Hepatocyte (in vitro differentiated cells): ENCODE data around the gene STAT2. TPM values are rescaled to one million over a fixed set of nuclear protein-coding genes. Genes with fewer than 3 reads are reported as not detected.
"Not testable (repeated sequence)": the region's sequence is repeated elsewhere in the genome, so short reads cannot be mapped to it uniquely, and the experiment has no call there.

Experiments
- DNase-seq: peaks from one replicate; pipeline ENCODE4 v3.0.0-alpha.2; 2016; ENCODE audit warnings: low spot score
- H2AFZ ChIP-seq: fragments of 200-600 bp; sonication (generic); 2 replicates; pipeline ENCODE4 v1.6.0; 2016; ENCODE audit warnings: antibody characterized with exemption, mild to moderate bottlenecking
- H3K27ac ChIP-seq: fragments of 200-600 bp; sonication (generic); 2 replicates; pipeline ENCODE4 v1.5.1; 2016; ENCODE audit warnings: mild to moderate bottlenecking
- H3K27me3 ChIP-seq: fragments of 200-600 bp; sonication (generic); 2 replicates; pipeline ENCODE4 v1.6.1; 2016
- H3K36me3 ChIP-seq: fragments of 200-600 bp; sonication (generic); replicated peaks from 2 replicates; pipeline ENCODE4 v1.5.1; 2016; ENCODE audit warnings: low read depth; ENCODE audit not compliant: insufficient read depth
- H3K4me1 ChIP-seq: fragments of 200-600 bp; sonication (generic); 2 replicates; pipeline ENCODE4 v1.5.1; 2016; ENCODE audit warnings: mild to moderate bottlenecking, moderate library complexity; ENCODE audit not compliant: insufficient read depth
- H3K4me2 ChIP-seq: fragments of 200-600 bp; sonication (generic); 2 replicates; pipeline ENCODE4 v1.6.0; 2016
- H3K4me3 ChIP-seq: fragments of 200-600 bp; sonication (generic); 2 replicates; pipeline ENCODE4 v1.5.1; 2016; ENCODE audit warnings: mild to moderate bottlenecking
- H3K79me2 ChIP-seq: fragments of 200-600 bp; sonication (generic); 2 replicates; pipeline ENCODE4 v1.6.0; 2017; ENCODE audit warnings: mild to moderate bottlenecking
- H3K9me2 ChIP-seq: fragments of 200-600 bp; sonication (generic); replicated peaks from 2 replicates; pipeline ENCODE4 v1.6.0; 2017; ENCODE audit warnings: mild to moderate bottlenecking; ENCODE audit not compliant: insufficient read depth
- H3K9me3 ChIP-seq: fragments of 200-600 bp; sonication (generic); 2 replicates; pipeline ENCODE4 v1.5.1; 2016; ENCODE audit warnings: low read depth, mild to moderate bottlenecking
- H4K20me1 ChIP-seq: fragments of 200-600 bp; sonication (generic); 2 replicates; pipeline ENCODE4 v1.6.0; 2016; ENCODE audit warnings: mild to moderate bottlenecking; ENCODE audit not compliant: insufficient read depth, poor library complexity, severe bottlenecking
- EZH2 ChIP-seq: fragments of 200-600 bp; sonication (generic); IDR thresholded peaks from 2 replicates; pipeline ENCODE4 v1.6.1; 2016; ENCODE audit warnings: antibody characterized with exemption, mild to moderate bottlenecking, borderline replicate concordance
- EZH2phosphoT487 ChIP-seq: fragments of 200-600 bp; sonication (generic); IDR thresholded peaks from one replicate; pipeline ENCODE4 v1.6.1; 2018; ENCODE audit warnings: antibody characterized with exemption, mild to moderate bottlenecking, low read depth, moderate library complexity; ENCODE audit not compliant: unreplicated experiment, severe bottlenecking
- WGBS: methylation state at CpG from one replicate; pipeline ENCODE4 v1.1.6; 2016; ENCODE audit warnings: low lambda C conversion rate; ENCODE audit errors: missing lambda C conversion rate; 5-methylcytosine and 5-hydroxymethylcytosine counted together
- polyA plus RNA-seq: library from polyadenylated mRNA; unstranded; fragments of >200 nt; fragmentation: Nextera tagmentation; extraction: Ambion mirVana; gene quantifications from 2 replicates; pipeline ENCODE4 v1.2.1, GENCODE V29; 2016
- total RNA-seq: library from RNA; depleted of rRNA; stranded (reverse); fragments of >200 nt; gene quantifications from 2 replicates; pipeline ENCODE4 v1.2.3, GENCODE V29; 2014
- TF ChIP-seq, protein P1 (sequence below): fragments of 200-600 bp; sonication (generic); IDR thresholded peaks from 2 replicates; pipeline ENCODE4 v1.5.1; 2016; ENCODE audit warnings: antibody characterized with exemption, mild to moderate bottlenecking; ENCODE audit not compliant: poor library complexity

Gene STAT2
- total and polyA plus RNA-seq, 2 experiments from 2014 or later, result 90.1 to 157 TPM

DNA sequence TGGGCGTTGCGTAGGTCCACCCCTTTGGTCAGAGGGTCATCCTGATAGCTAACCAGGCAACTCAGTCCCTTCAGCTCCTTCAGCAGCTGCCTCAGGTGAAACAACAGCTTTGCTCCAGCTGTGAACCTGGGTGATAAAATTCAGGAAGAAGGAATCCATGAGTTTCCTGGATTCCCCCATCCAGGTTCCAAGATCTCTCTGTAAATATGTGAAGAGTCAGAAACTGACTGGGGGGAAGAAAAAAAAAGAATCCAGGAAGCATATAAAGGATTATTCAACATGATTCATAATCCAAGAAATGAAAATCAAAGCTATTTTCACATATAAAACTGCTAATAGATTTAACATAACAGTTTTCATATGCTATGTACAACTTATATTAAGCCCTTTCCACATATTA lies 8.6 kb downstream of the STAT2 start:
- Histone ChIP-seq H3K4me2 (no peak overlapping the region), H3K27me3 (no peaks in the 10 kb centered on the region), H4K20me1 (no peaks in the 10 kb centered on the region), H3K4me1 (no peaks in the 10 kb centered on the region), H3K4me3 (no peak overlapping the region), H3K79me2 (no peaks in the 10 kb centered on the region), H3K36me3 (no peaks in the 10 kb centered on the region), H2AFZ (no peak overlapping the region), H3K9me2 (no peaks in the 10 kb centered on the region), H3K27ac (no peak overlapping the region), H3K9me3 (no peaks in the 10 kb centered on the region)
- WGBS, result 94% methylated on average over 2 of the region's 2 CpGs
- TF ChIP-seq EZH2 (no peak), EZH2phosphoT487 (no peak)
- TF ChIP-seq, protein P1, sequence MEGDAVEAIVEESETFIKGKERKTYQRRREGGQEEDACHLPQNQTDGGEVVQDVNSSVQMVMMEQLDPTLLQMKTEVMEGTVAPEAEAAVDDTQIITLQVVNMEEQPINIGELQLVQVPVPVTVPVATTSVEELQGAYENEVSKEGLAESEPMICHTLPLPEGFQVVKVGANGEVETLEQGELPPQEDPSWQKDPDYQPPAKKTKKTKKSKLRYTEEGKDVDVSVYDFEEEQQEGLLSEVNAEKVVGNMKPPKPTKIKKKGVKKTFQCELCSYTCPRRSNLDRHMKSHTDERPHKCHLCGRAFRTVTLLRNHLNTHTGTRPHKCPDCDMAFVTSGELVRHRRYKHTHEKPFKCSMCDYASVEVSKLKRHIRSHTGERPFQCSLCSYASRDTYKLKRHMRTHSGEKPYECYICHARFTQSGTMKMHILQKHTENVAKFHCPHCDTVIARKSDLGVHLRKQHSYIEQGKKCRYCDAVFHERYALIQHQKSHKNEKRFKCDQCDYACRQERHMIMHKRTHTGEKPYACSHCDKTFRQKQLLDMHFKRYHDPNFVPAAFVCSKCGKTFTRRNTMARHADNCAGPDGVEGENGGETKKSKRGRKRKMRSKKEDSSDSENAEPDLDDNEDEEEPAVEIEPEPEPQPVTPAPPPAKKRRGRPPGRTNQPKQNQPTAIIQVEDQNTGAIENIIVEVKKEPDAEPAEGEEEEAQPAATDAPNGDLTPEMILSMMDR, result no peak
- DNase-seq, result no peak

DNA sequence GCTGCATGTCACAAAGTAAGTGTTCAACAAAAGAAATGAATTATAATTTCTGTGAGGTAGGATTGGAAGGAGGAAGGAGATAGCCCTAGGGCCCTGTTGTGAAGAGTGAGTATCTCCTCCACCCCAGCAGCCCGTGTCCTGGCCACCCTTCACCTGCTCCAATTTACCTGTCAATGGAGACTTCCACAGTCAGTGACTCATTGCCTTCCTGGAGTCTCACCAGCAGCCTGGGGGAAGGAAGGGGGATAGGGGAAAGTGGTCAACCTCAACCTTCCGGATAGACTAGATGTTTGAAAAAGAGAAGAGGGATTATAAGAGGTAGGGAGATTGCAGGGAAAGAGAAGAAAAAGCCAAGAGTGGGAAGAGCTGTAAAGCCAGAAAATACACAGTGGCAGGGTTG lies 9.2 kb downstream of the STAT2 start:
- Histone ChIP-seq H3K4me3 (no peak overlapping the region), H3K9me3 (no peaks in the 10 kb centered on the region), H3K79me2 (no peaks in the 10 kb centered on the region), H3K27ac (no peak overlapping the region), H3K36me3 (no peaks in the 10 kb centered on the region), H3K4me2 (no peak overlapping the region), H3K9me2 (no peaks in the 10 kb centered on the region), H4K20me1 (no peaks in the 10 kb centered on the region), H3K27me3 (no peaks in the 10 kb centered on the region), H3K4me1 (no peaks in the 10 kb centered on the region), H2AFZ (no peak overlapping the region)
- TF ChIP-seq EZH2, result no peak
- TF ChIP-seq EZH2phosphoT487, result no peak
- TF ChIP-seq, protein P1, result no peak
- no peak for DNase-seq
- 92% methylated on average over 2 of the region's 2 CpGs for WGBS

DNA sequence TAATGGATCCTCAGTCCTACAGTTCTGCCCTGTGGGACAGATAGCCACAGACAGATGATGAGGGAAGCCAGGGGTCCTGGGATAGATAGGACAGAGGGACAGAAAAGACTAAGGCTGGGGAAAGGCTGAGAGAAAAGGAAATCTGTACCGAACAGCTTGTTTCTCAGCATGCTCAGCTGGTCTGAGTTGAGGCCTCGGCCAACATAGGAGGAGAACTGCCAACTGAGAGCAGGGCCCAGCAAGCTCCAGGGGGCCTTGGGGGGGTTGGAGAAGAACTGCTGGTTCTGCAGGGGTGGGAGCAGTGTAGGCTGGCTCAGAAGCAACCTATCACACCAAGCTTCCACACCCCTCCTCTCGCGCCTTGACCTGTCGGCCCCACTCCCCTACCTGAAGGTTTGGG lies 11.1 kb downstream of the STAT2 start:
- no peaks in the 10 kb centered on the region for H4K20me1 ChIP-seq
- 97% methylated on average over 5 of the region's 5 CpGs for WGBS
- no peak overlapping the region for H3K4me3 ChIP-seq
- H3K4me2 ChIP-seq, result no peak overlapping the region
- no peak overlapping the region for H3K27ac ChIP-seq
- no peak overlapping the region for H2AFZ ChIP-seq
- H3K79me2 ChIP-seq, result no peaks in the 10 kb centered on the region
- H3K27me3 ChIP-seq, result no peaks in the 10 kb centered on the region
- TF ChIP-seq, protein P1, result no peak
- TF ChIP-seq EZH2, result no peak
- no peak for TF ChIP-seq EZH2phosphoT487
- H3K9me2 ChIP-seq, result no peaks in the 10 kb centered on the region
- H3K36me3 ChIP-seq, result no peaks in the 10 kb centered on the region
- no peaks in the 10 kb centered on the region for H3K9me3 ChIP-seq
- no peaks in the 10 kb centered on the region for H3K4me1 ChIP-seq
- no peak for DNase-seq

DNA sequence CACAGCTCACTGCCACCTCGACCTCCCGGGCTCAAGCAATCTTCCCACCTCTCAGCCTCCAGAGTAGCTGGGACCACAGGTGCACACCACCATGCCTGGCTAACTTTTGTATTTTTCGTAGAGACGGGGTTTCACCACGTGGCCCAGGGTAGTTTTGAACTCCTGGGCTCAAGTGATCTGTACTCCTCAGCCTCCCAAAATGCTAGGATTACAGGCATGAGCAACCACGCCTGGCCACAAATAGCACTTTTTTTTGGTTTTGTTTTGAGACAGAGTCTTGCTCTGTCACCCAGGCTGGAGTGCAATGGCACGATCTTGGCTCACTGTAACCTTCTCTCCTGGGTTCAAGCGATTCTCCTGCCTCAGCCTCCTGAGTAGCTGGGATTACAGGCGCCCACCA lies 12.7 kb downstream of the STAT2 start:
- not testable (repeated sequence) for H3K4me1 ChIP-seq, H3K27me3 ChIP-seq, H3K4me2 ChIP-seq, H3K36me3 ChIP-seq, DNase-seq, H2AFZ ChIP-seq, H3K9me2 ChIP-seq, H4K20me1 ChIP-seq, H3K79me2 ChIP-seq, H3K9me3 ChIP-seq, H3K27ac ChIP-seq, H3K4me3 ChIP-seq
- 94% methylated on average over 9 of the region's 9 CpGs for WGBS
